Gastroesophageal sphincter (tissue), 4 donors: ENCODE data around the gene ADAD2. TPM values are rescaled to one million over a fixed set of nuclear protein-coding genes. Genes with fewer than 3 reads are reported as not detected.

Source experiments
- ATAC-seq: fragments of 150-250 bp; one replicate; pipeline ENCODE4 v1.9.1; 2016; ENCODE audit warnings: mild to moderate bottlenecking, moderate library complexity
- H3K27ac ChIP-seq, 4 donors: fragments of 200-600 bp; sonication (generic) in 3 of 4; 1 replicate in 3 of 4; 2 replicates in 1 of 4; pipeline ENCODE4 v1.5.1; 2016 to 2019
- H3K27me3 ChIP-seq: fragments of 200-600 bp; sonication (generic); one replicate; pipeline ENCODE4 v1.5.1; 2019
- H3K36me3 ChIP-seq, 2 donors: fragments of 200-600 bp; sonication (generic); one replicate each; pipeline ENCODE4 v1.5.1; 2019; ENCODE audit warnings: control low read depth in 1 of 2
- H3K4me1 ChIP-seq, 3 donors: fragments of 200-600 bp; sonication (generic); 1 replicate in 2 of 3; 2 replicates in 1 of 3; pipeline ENCODE4 v1.5.1; 2016 to 2019; ENCODE audit warnings: control low read depth in 2 of 3
- H3K4me3 ChIP-seq, 2 donors: fragments of 200-600 bp; sonication (generic); one replicate each; pipeline ENCODE4 v1.5.1; 2019; ENCODE audit warnings: mild to moderate bottlenecking in 1 of 2, moderate library complexity in 1 of 2
- H3K9me3 ChIP-seq, 3 donors: fragments of 200-600 bp; sonication (generic); one replicate each; pipeline ENCODE4 v1.5.1; 2017 to 2019; ENCODE audit warnings: control low read depth in 2 of 3
- CTCF ChIP-seq, 4 experiments: fragments of 200-600 bp in 2 of 4; fragments of 450-650 bp in 2 of 4; sonication (generic) in 1 of 4; IDR thresholded peaks; one replicate each; pipeline ENCODE4 v1.5.1; 2017 to 2019; ENCODE audit warnings: antibody characterized with exemption in 4 of 4, mild to moderate bottlenecking in 2 of 4, moderate library complexity in 2 of 4
- EP300 ChIP-seq: sonication (generic); formaldehyde crosslinking; IDR thresholded peaks from one replicate; pipeline ENCODE4 v1.6.1; 2017; ENCODE audit warnings: antibody characterized with exemption, mild to moderate bottlenecking
- POLR2A ChIP-seq, 2 donors: fragments of 450-650 bp; IDR thresholded peaks; one replicate each; pipeline ENCODE4 v1.6.1; 2017; ENCODE audit warnings: antibody characterized with exemption in 2 of 2, mild to moderate bottlenecking in 2 of 2, moderate library complexity in 1 of 2
- POLR2AphosphoS5 ChIP-seq: sonication (generic); formaldehyde crosslinking; IDR thresholded peaks from one replicate; pipeline ENCODE4 v1.6.1; 2017; ENCODE audit warnings: antibody characterized with exemption
- WGBS, 2 donors: methylation state at CpG; one replicate each; pipeline ENCODE4 v1.1.5; 2018; ENCODE audit warnings: low coverage in 1 of 2; 5-methylcytosine and 5-hydroxymethylcytosine counted together
- total RNA-seq, 4 donors: library from RNA; depleted of rRNA; stranded (reverse); fragments of >200 nt; gene quantifications; one replicate each; pipeline ENCODE4 v1.1.0, GENCODE V29; 2016

The ADAD2 gene
- total RNA-seq, 4 donors from 2014 or later: 0.27 to 0.47 (median 0.31) TPM; not detected in 1

- Histone ChIP-seq H3K36me3 (no peaks in the 10 kb centered on the region), H3K4me3 (no peak overlapping the region), H3K4me1 (peaks cover 0 to 12% (median 8%) of the 10 kb centered on the region in 3 donors), H3K9me3 (no peaks in the 10 kb centered on the region), H3K27ac (no peak overlapping the region), H3K27me3 (no peaks in the 10 kb centered on the region)
- no peak for ATAC-seq
- 83 to 89% methylated on average over 5 to 6 of the region's 6 CpGs for WGBS, 2 donors
- no peak for TF ChIP-seq POLR2AphosphoS5
- TF ChIP-seq POLR2A (IDR thresholded peaks at IDR 0.05): no peak
- TF ChIP-seq CTCF (IDR thresholded peaks at IDR 0.05): no peak
- TF ChIP-seq EP300: no peak
Observed at GRCh38 chr16:84227548-84227947, 36.6 kb downstream of the ADAD2 start.

- ATAC-seq: peak; percentile 89
- Histone ChIP-seq H3K4me1 (peaks cover 0 to 12% (median 8%) of the 10 kb centered on the region in 3 donors), H3K4me3 (peak overlapping the region in 1 of 2 donors; percentile 7), H3K36me3 (no peaks in the 10 kb centered on the region), H3K9me3 (no peaks in the 10 kb centered on the region), H3K27ac (peak overlapping the region in 2 of 4 donors; percentile 5 to 36), H3K27me3 (no peaks in the 10 kb centered on the region)
- WGBS, 2 donors: 7% methylated on average over 5 of the region's 18 CpGs; no CpG with 5 or more reads in 1 of the 2 donors
- TF ChIP-seq EP300: no peak
- no peak for TF ChIP-seq POLR2A (IDR thresholded peaks at IDR 0.05)
- TF ChIP-seq POLR2AphosphoS5: no peak
- no peak for TF ChIP-seq CTCF (IDR thresholded peaks at IDR 0.05)
Observed at GRCh38 chr16:84228256-84228838, 37.4 kb downstream of the ADAD2 start.

GRCh38 chr16:84229471-84229870 is 38.5 kb downstream of the ADAD2 start:
- no peak overlapping the region for H3K27ac ChIP-seq
- no peaks in the 10 kb centered on the region for H3K36me3 ChIP-seq
- no peak for ATAC-seq
- WGBS, 2 donors: 94% methylated on average over 6 of the region's 11 CpGs; no CpG with 5 or more reads in 1 of the 2 donors
- no peak overlapping the region for H3K4me3 ChIP-seq
- H3K27me3 ChIP-seq: no peaks in the 10 kb centered on the region
- H3K9me3 ChIP-seq: no peaks in the 10 kb centered on the region
- peaks cover 0 to 16% (median 8%) of the 10 kb centered on the region in 3 donors for H3K4me1 ChIP-seq
- no peak for TF ChIP-seq EP300
- TF ChIP-seq CTCF (IDR thresholded peaks at IDR 0.05): no peak
- TF ChIP-seq POLR2AphosphoS5: no peak
- no peak for TF ChIP-seq POLR2A (IDR thresholded peaks at IDR 0.05)

GRCh38 chr16:84232060-84232459 is 41.1 kb downstream of the ADAD2 start:
- whole genome bisulfite sequencing, 2 donors: 79 to 82% methylated on average over 3 to 4 of the region's 5 CpGs
- Histone ChIP-seq H3K27me3 (no peaks in the 10 kb centered on the region), H3K9me3 (no peaks in the 10 kb centered on the region), H3K4me3 (no peak overlapping the region), H3K27ac (no peak overlapping the region), H3K4me1 (peaks cover 0 to 26% (median 8%) of the 10 kb centered on the region in 3 donors), H3K36me3 (no peaks in the 10 kb centered on the region)
- no peak for ATAC-seq
- TF ChIP-seq CTCF (IDR thresholded peaks at IDR 0.05) (no peak), POLR2AphosphoS5 (no peak)

GRCh38 chr16:84232969-84233368 is 42.0 kb downstream of the ADAD2 start:
- WGBS, 2 donors: 89 to 97% methylated on average over 4 to 5 of the region's 5 CpGs
- TF ChIP-seq CTCF (IDR thresholded peaks at IDR 0.05) (no peak), EP300 (no peak), POLR2AphosphoS5 (no peak), POLR2A (IDR thresholded peaks at IDR 0.05) (no peak)
- H3K27me3 ChIP-seq: peaks cover 4% of the 10 kb centered on the region
- H3K36me3 ChIP-seq: no peaks in the 10 kb centered on the region
- no peak overlapping the region for H3K27ac ChIP-seq
- no peak for ATAC-seq
- H3K9me3 ChIP-seq: no peaks in the 10 kb centered on the region
- H3K4me3 ChIP-seq: no peak overlapping the region
- H3K4me1 ChIP-seq: peaks cover 0 to 22% (median 5%) of the 10 kb centered on the region in 3 donors
